H1 (cell line): ENCODE data around the gene SECISBP2L. TPM values are rescaled to one million over a fixed set of nuclear protein-coding genes. Genes with fewer than 3 reads are reported as not detected.

Source experiments
- polyA plus RNA-seq, 7 experiments: library from polyadenylated mRNA; depleted of rRNA in 3 of 7; stranded (reverse) in 5 of 7; unstranded in 2 of 7; fragments of >200 nt in 5 of 7; fragments of 200-250 nt in 2 of 7; gene quantifications; 1 replicate in 5 of 7; 2 replicates in 1 of 7; 4 replicates in 1 of 7; pipeline versions ENCODE4 v1.2.1 to v1.2.3, GENCODE V29; 2011 to 2013; ENCODE audit warnings: missing spikeins in 2 of 7, mixed read lengths in 2 of 7
- total RNA-seq: library from RNA; stranded (reverse); fragmentation: NEBNext Ultra II Directional; extraction: Animal tissue kit (Norgen Biotek cat#: 25700); gene quantifications from 2 replicates; pipeline ENCODE4 v1.2.1, GENCODE V29; 2021
- TF ChIP-seq, protein P1 (sequence below): IDR thresholded peaks from 2 replicates; pipeline ENCODE4 v1.6.1; 2011; ENCODE audit warnings: low read length, improper control_type of control experiment

Gene SECISBP2L
- total and polyA plus RNA-seq, 2 of the 8 experiments (the other 6 are each of a cell fraction or from before 2014, with no cell fraction given) = 7.6 to 22.8 TPM

DNA sequence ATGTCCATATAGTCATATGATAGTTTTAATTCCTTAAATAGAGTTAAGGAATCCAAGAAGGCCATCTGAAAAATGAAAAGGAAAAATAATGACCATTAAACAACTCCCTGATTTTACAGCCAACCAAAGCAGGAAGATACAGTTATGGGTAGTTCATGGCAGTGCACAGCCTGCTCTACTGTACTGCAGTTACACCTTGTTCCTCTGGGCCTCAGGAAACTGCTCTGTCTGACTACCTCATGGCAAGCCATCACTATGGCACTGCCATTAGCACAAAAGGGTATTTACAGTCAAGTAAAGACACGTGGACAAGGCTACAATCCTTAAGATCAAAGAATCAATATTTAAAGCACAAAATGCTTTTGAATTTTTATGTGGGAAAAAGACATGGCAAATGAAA, 19.5 kb downstream of the SECISBP2L start (continued):
- TF ChIP-seq, protein P1, sequence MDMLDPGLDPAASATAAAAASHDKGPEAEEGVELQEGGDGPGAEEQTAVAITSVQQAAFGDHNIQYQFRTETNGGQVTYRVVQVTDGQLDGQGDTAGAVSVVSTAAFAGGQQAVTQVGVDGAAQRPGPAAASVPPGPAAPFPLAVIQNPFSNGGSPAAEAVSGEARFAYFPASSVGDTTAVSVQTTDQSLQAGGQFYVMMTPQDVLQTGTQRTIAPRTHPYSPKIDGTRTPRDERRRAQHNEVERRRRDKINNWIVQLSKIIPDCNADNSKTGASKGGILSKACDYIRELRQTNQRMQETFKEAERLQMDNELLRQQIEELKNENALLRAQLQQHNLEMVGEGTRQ = no peak
- TF ChIP-seq, all 59 proteins: peak for 0
